A549 (cell line): Measurements from ENCODE around the gene GTPBP1.

Experiments
- CHD2 ChIP-seq: fragments of 150-350 bp; IDR thresholded peaks from 2 replicates; pipeline ENCODE4 v1.6.1; 2014; ENCODE audit warnings: low read length; ENCODE audit not compliant: partially characterized antibody
- CTCF ChIP-seq: fragments of >200 bp; sonication (Bioruptor Twin); formaldehyde crosslinking; IDR thresholded peaks from 3 replicates; pipeline ENCODE4 v1.5.1; 2016
- RAD21 ChIP-seq, 2 experiments: fragments of >200 bp in 1 of 2; sonication (Bioruptor Twin) in 1 of 2; formaldehyde crosslinking in 1 of 2; IDR thresholded peaks in 1 of 2; conservative IDR thresholded peaks in 1 of 2; 2 replicates in 1 of 2; 3 replicates in 1 of 2; pipeline ENCODE4 v1.6.1; 2012 to 2018; ENCODE audit warnings: inconsistent platforms in 1 of 2
- RFX5 ChIP-seq: fragments of 450-650 bp; IDR thresholded peaks from 2 replicates; pipeline ENCODE4 v1.7.1; 2014; ENCODE audit warnings: antibody characterized with exemption, mild to moderate bottlenecking, moderate library complexity
- USF2 ChIP-seq: fragments of 450-650 bp; IDR thresholded peaks from 2 replicates; pipeline ENCODE4 v1.6.1; 2014; ENCODE audit warnings: antibody characterized with exemption

GRCh38 chr22:38689651-38690050 is 16.1 kb upstream of the GTPBP1 start:
- TF ChIP-seq CHD2 = no peak
- no peak for TF ChIP-seq USF2
- TF ChIP-seq RAD21 (conservative IDR thresholded peaks at IDR 0.05 in 1 of 2, IDR thresholded peaks at IDR 0.05 in 1 of 2) = no peak
- no peak for TF ChIP-seq CTCF
- TF ChIP-seq RFX5 = no peak
